Measurements from ENCODE around the gene DSE. TPM values are rescaled to one million over a fixed set of nuclear protein-coding genes. Genes with fewer than 3 reads are reported as not detected.

DSE gene
- polyA plus RNA-seq, 1 experiment: 109 TPM

- DNase-seq (ENCODE audit: low read depth): no peak
- H3K36me3 ChIP-seq (ENCODE audit: control insufficient read depth, insufficient read depth, low read length): no peaks in the 10 kb centered on the region
- no peak for TF ChIP-seq CTCF (IDR thresholded peaks at IDR 0.05; ENCODE audit: insufficient read depth, low read depth, low read length)
- H3K27me3 ChIP-seq (ENCODE audit: control insufficient read depth, insufficient read depth, low read length): no peaks in the 10 kb centered on the region
- no peak overlapping the region for H3K4me3 ChIP-seq (ENCODE audit: low read depth, low read length)
- ChIA-PET CTCF (interaction anchor here (1.3 kb wide), 1 partner anchor 9 kb away, joined by 4 read pairs; no protein-coding TSS in a partner anchor), POLR2A (no interaction called here)
These were observed 9.6 kb downstream of the DSE start for GRCh38 chr6:116380346-116380745.

- Histone ChIP-seq H3K4me3 (ENCODE audit: low read depth, low read length) (no peak overlapping the region), H3K27me3 (ENCODE audit: control insufficient read depth, insufficient read depth, low read length) (no peaks in the 10 kb centered on the region), H3K36me3 (ENCODE audit: control insufficient read depth, insufficient read depth, low read length) (no peaks in the 10 kb centered on the region)
- DNase-seq (ENCODE audit: low read depth): no peak
- ChIA-PET CTCF (interaction anchor here (1.3 kb wide), 1 partner anchor 9 kb away, joined by 4 read pairs; no protein-coding TSS in a partner anchor), POLR2A (no interaction called here)
- TF ChIP-seq CTCF (IDR thresholded peaks at IDR 0.05; ENCODE audit: insufficient read depth, low read depth, low read length): no peak
These were observed 10.3 kb downstream of the DSE start for GRCh38 chr6:116381000-116381399.

GRCh38 chr6:116382587-116382986 is 11.8 kb downstream of the DSE start:
- Histone ChIP-seq H3K36me3 (ENCODE audit: control insufficient read depth, insufficient read depth, low read length) (no peaks in the 10 kb centered on the region), H3K27me3 (ENCODE audit: control insufficient read depth, insufficient read depth, low read length) (no peaks in the 10 kb centered on the region), H3K4me3 (ENCODE audit: low read depth, low read length) (no peak overlapping the region)
- DNase-seq (ENCODE audit: low read depth): no peak
- CTCF ChIA-PET: no interaction called here
- POLR2A ChIA-PET: no interaction called here
- no peak for TF ChIP-seq CTCF (IDR thresholded peaks at IDR 0.05; ENCODE audit: insufficient read depth, low read depth, low read length)

- DNase-seq (ENCODE audit: low read depth): no peak
- Histone ChIP-seq H3K36me3 (ENCODE audit: control insufficient read depth, insufficient read depth, low read length) (no peaks in the 10 kb centered on the region), H3K4me3 (ENCODE audit: low read depth, low read length) (no peak overlapping the region), H3K27me3 (ENCODE audit: control insufficient read depth, insufficient read depth, low read length) (no peaks in the 10 kb centered on the region)
- ChIA-PET POLR2A (no interaction called here), CTCF (interaction anchor here (0.8 to 1.3 kb wide), 2 partner anchors 10 to 97 kb away, joined by 3 to 4 read pairs; no protein-coding TSS in a partner anchor)
- no peak for TF ChIP-seq CTCF (IDR thresholded peaks at IDR 0.05; ENCODE audit: insufficient read depth, low read depth, low read length)
These were observed 14.1 kb downstream of the DSE start for GRCh38 chr6:116384727-116385458.

- no peak for TF ChIP-seq CTCF (IDR thresholded peaks at IDR 0.05; ENCODE audit: insufficient read depth, low read depth, low read length)
- H3K27me3 ChIP-seq (ENCODE audit: control insufficient read depth, insufficient read depth, low read length): no peaks in the 10 kb centered on the region
- POLR2A ChIA-PET: no interaction called here
- CTCF ChIA-PET: interaction anchor here (1.1 to 1.3 kb wide), 2 partner anchors 10 to 98 kb away, joined by 3 to 4 read pairs; no protein-coding TSS in a partner anchor
- no peak for DNase-seq (ENCODE audit: low read depth)
- H3K4me3 ChIP-seq (ENCODE audit: low read depth, low read length): no peak overlapping the region
- no peaks in the 10 kb centered on the region for H3K36me3 ChIP-seq (ENCODE audit: control insufficient read depth, insufficient read depth, low read length)
These were observed 14.7 kb downstream of the DSE start for GRCh38 chr6:116385459-116385802.
